ENCODE data around the gene GNB1.
"Not testable (repeated sequence)": the region's sequence is repeated elsewhere in the genome, so short reads cannot be mapped to it uniquely, and the experiment has no call there.

Gene GNB1

GRCh38 chr1:1937549-1938275 lies 46.8 kb upstream of the GNB1 start:
- TF ChIP-seq PKNOX1 (IDR thresholded peaks at IDR 0.05) (no peak), LEF1 (IDR thresholded peaks at IDR 0.05; ENCODE audit: borderline replicate concordance) (no peak), CTBP1 (IDR thresholded peaks at IDR 0.05; ENCODE audit: borderline replicate concordance) (no peak), ARNT (IDR thresholded peaks at IDR 0.05) (no peak), SP1 (IDR thresholded peaks at IDR 0.05) (no peak), FOXA1 (IDR thresholded peaks at IDR 0.05) (no peak), ELF4 (IDR thresholded peaks at IDR 0.05) (no peak)
- DNase-seq (ENCODE audit: extremely low spot score): no peak
- ChIA-PET POLR2A (no interaction called here), CTCF (no interaction called here)

- ChIA-PET CTCF (no interaction called here), POLR2A (no interaction called here)
- TF ChIP-seq SUZ12 (IDR thresholded peaks at IDR 0.05) (no peak), NFRKB (IDR thresholded peaks at IDR 0.05) (no peak), HDGF (IDR thresholded peaks at IDR 0.05; ENCODE audit: borderline replicate concordance) (no peak), CTBP1 (IDR thresholded peaks at IDR 0.05; ENCODE audit: borderline replicate concordance) (no peak), FOXA1 (IDR thresholded peaks at IDR 0.05) (no peak), L3MBTL2 (conservative IDR thresholded peaks at IDR 0.05) (no peak), ZNF384 (IDR thresholded peaks at IDR 0.05) (no peak), FOXM1 (IDR thresholded peaks at IDR 0.05; ENCODE audit: borderline replicate concordance) (no peak), ARNT (IDR thresholded peaks at IDR 0.05) (no peak), SP1 (IDR thresholded peaks at IDR 0.05) (no peak), LEF1 (IDR thresholded peaks at IDR 0.05; ENCODE audit: borderline replicate concordance) (no peak)
- DNase-seq (ENCODE audit: extremely low spot score): no peak
Measured at GRCh38 chr1:1937061-1937460, 46.2 kb upstream of the GNB1 start.

- CTCF ChIA-PET: interaction anchor here (1.5 kb wide), 1 partner anchor 110 kb away, joined by 4 read pairs; no protein-coding TSS in a partner anchor
Measured at GRCh38 chr1:1934848-1935247, 44.0 kb upstream of the GNB1 start.

GRCh38 chr1:1929639-1930545 lies 39.0 kb upstream of the GNB1 start:
- ChIA-PET CTCF (no interaction called here), POLR2A (no interaction called here)
- TF ChIP-seq SUZ12 (IDR thresholded peaks at IDR 0.05) (no peak), PKNOX1 (IDR thresholded peaks at IDR 0.05) (no peak), HDGF (IDR thresholded peaks at IDR 0.05; ENCODE audit: borderline replicate concordance) (no peak), TARDBP (IDR thresholded peaks at IDR 0.05) (no peak), CTBP1 (IDR thresholded peaks at IDR 0.05; ENCODE audit: borderline replicate concordance) (no peak), LEF1 (IDR thresholded peaks at IDR 0.05; ENCODE audit: borderline replicate concordance) (no peak), L3MBTL2 (conservative IDR thresholded peaks at IDR 0.05) (no peak), BHLHE40 (IDR thresholded peaks at IDR 0.05; ENCODE audit: borderline replicate concordance) (no peak), ELF4 (IDR thresholded peaks at IDR 0.05) (no peak), FOXM1 (IDR thresholded peaks at IDR 0.05; ENCODE audit: borderline replicate concordance) (no peak), FOXA1 (IDR thresholded peaks at IDR 0.05) (no peak), FOXK2 (IDR thresholded peaks at IDR 0.05) (no peak), SP1 (IDR thresholded peaks at IDR 0.05) (no peak), ARNT (IDR thresholded peaks at IDR 0.05) (no peak), NFRKB (IDR thresholded peaks at IDR 0.05) (no peak), ZNF384 (IDR thresholded peaks at IDR 0.05) (no peak)
- no peak for DNase-seq (ENCODE audit: extremely low spot score)

More at GRCh38 chr1:1934848-1935247, 44.0 kb upstream of the GNB1 start:
- DNase-seq (ENCODE audit: extremely low spot score); POLR2A ChIA-PET: not testable (repeated sequence)

GRCh38 chr1:1929102-1929638 lies 38.3 kb upstream of the GNB1 start:
- CTCF ChIA-PET: no interaction called here

GRCh38 chr1:1928231-1929101 lies 37.6 kb upstream of the GNB1 start:
- ChIA-PET POLR2A (no interaction called here), CTCF (no interaction called here)
- DNase-seq (ENCODE audit: extremely low spot score): no peak
- no peak for TF ChIP-seq FOXK2 (IDR thresholded peaks at IDR 0.05)
- no peak for TF ChIP-seq ARNT (IDR thresholded peaks at IDR 0.05)
- TF ChIP-seq ELF4 (IDR thresholded peaks at IDR 0.05): no peak
- no peak for TF ChIP-seq ZNF384 (IDR thresholded peaks at IDR 0.05)
- TF ChIP-seq CTBP1 (IDR thresholded peaks at IDR 0.05; ENCODE audit: borderline replicate concordance): no peak
- TF ChIP-seq TARDBP (IDR thresholded peaks at IDR 0.05): no peak
- no peak for TF ChIP-seq L3MBTL2 (conservative IDR thresholded peaks at IDR 0.05)
- no peak for TF ChIP-seq FOXA1 (IDR thresholded peaks at IDR 0.05)
- TF ChIP-seq LEF1 (IDR thresholded peaks at IDR 0.05; ENCODE audit: borderline replicate concordance): no peak
- no peak for TF ChIP-seq PKNOX1 (IDR thresholded peaks at IDR 0.05)
- TF ChIP-seq SUZ12 (IDR thresholded peaks at IDR 0.05): no peak
- no peak for TF ChIP-seq HDGF (IDR thresholded peaks at IDR 0.05; ENCODE audit: borderline replicate concordance)
- TF ChIP-seq BHLHE40 (IDR thresholded peaks at IDR 0.05; ENCODE audit: borderline replicate concordance): no peak
- TF ChIP-seq SP1 (IDR thresholded peaks at IDR 0.05): no peak
- TF ChIP-seq NFRKB (IDR thresholded peaks at IDR 0.05): no peak
- TF ChIP-seq FOXM1 (IDR thresholded peaks at IDR 0.05; ENCODE audit: borderline replicate concordance): no peak

More at GRCh38 chr1:1929102-1929638, 38.3 kb upstream of the GNB1 start:
- no peak for DNase-seq (ENCODE audit: extremely low spot score)
- POLR2A ChIA-PET: no interaction called here
- TF ChIP-seq ARNT (IDR thresholded peaks at IDR 0.05): no peak
